ENCODE data around the gene EVI2A.
"Not testable (repeated sequence)": the region's sequence is repeated elsewhere in the genome, so short reads cannot be mapped to it uniquely, and the experiment has no call there.

The EVI2A gene

GRCh38 chr17:31311526-31311925 lies 9.9 kb downstream of the EVI2A start:
- no peak for DNase-seq

GRCh38 chr17:31310886-31311285 lies 10.5 kb downstream of the EVI2A start:
- no peak for DNase-seq

GRCh38 chr17:31310260-31310659 lies 11.2 kb downstream of the EVI2A start:
- DNase-seq = peak; percentile 84

- DNase-seq = peak; percentile 63
These were observed 11.9 kb downstream of the EVI2A start for GRCh38 chr17:31309556-31309955.

- DNase-seq = no peak
These were observed 12.8 kb downstream of the EVI2A start for GRCh38 chr17:31308372-31309334.

- no peak for DNase-seq
These were observed 13.8 kb downstream of the EVI2A start for GRCh38 chr17:31307640-31308039.

- DNase-seq = no peak
These were observed 21.8 kb downstream of the EVI2A start for GRCh38 chr17:31299624-31300023.

GRCh38 chr17:31297090-31297489 lies 24.3 kb downstream of the EVI2A start, which contains the start of gene OMG:
Gene OMG (minus strand): TSS chr17:31297239. CDS start chr17:31296331, 908 bp downstream.
- DNase-seq = no peak

GRCh38 chr17:31296142-31296541 lies 25.3 kb downstream of the EVI2A start:
- no peak for DNase-seq

- DNase-seq = no peak
These were observed 25.9 kb downstream of the EVI2A start for GRCh38 chr17:31295489-31295871.

GRCh38 chr17:31294820-31295488 lies 26.5 kb downstream of the EVI2A start:
- DNase-seq = no peak

- DNase-seq = no peak
These were observed 27.2 kb downstream of the EVI2A start for GRCh38 chr17:31294231-31294630.

- DNase-seq = no peak
These were observed 27.8 kb downstream of the EVI2A start for GRCh38 chr17:31293581-31293980.

GRCh38 chr17:31291820-31292219 lies 29.6 kb downstream of the EVI2A start:
- no peak for DNase-seq

GRCh38 chr17:31289790-31290189 lies 31.6 kb downstream of the EVI2A start:
- no peak for DNase-seq

GRCh38 chr17:31287932-31288331 lies 33.5 kb downstream of the EVI2A start:
- DNase-seq = not testable (repeated sequence)

GRCh38 chr17:31286587-31286986 lies 34.8 kb downstream of the EVI2A start:
- DNase-seq = no peak

- DNase-seq = no peak
These were observed 37.6 kb downstream of the EVI2A start for GRCh38 chr17:31283841-31284240.

- no peak for DNase-seq
These were observed 40.4 kb downstream of the EVI2A start for GRCh38 chr17:31281061-31281460.

GRCh38 chr17:31279401-31279800 lies 42.0 kb downstream of the EVI2A start:
- no peak for DNase-seq

GRCh38 chr17:31275116-31275515 lies 46.3 kb downstream of the EVI2A start:
- no peak for DNase-seq

GRCh38 chr17:31274252-31274651 lies 47.2 kb downstream of the EVI2A start:
- DNase-seq = no peak

GRCh38 chr17:31273516-31273915 lies 47.9 kb downstream of the EVI2A start:
- no peak for DNase-seq

- DNase-seq = no peak
These were observed 48.6 kb downstream of the EVI2A start for GRCh38 chr17:31272803-31273202.

All from CD4-positive, alpha-beta T cell treated with Interleukin-21 for 1 hour (primary cell).